ENCODE results near the gene HACL1. TPM values are rescaled to one million over a fixed set of nuclear protein-coding genes. Genes with fewer than 3 reads are reported as not detected.
A peak's percentile ranks its signal among the peaks of the same experiment; 100 is the strongest.

HACL1 gene
- polyA plus RNA-seq, 5 donors, result 16.0 to 22.4 (median 19.1) TPM

GRCh38 chr3:15528854-15529537 lies 72.4 kb downstream of the HACL1 start:
- no peak for DNase-seq

- DNase-seq, result peak; percentile 56 to 77
These were observed 74.3 kb downstream of the HACL1 start for GRCh38 chr3:15527031-15527459.

- no peak for DNase-seq
These were observed 75.6 kb downstream of the HACL1 start for GRCh38 chr3:15525790-15526189.

- DNase-seq, result no peak
These were observed 77.5 kb downstream of the HACL1 start for GRCh38 chr3:15523660-15524417.

GRCh38 chr3:15522016-15522415 lies 79.4 kb downstream of the HACL1 start:
- no peak for DNase-seq

GRCh38 chr3:15521573-15521965 lies 79.8 kb downstream of the HACL1 start, which contains the start of gene COLQ:
COLQ (minus strand) TSS chr3:15521706; CDS start chr3:15521625, 81 bp downstream.
- DNase-seq, result no peak

GRCh38 chr3:15520804-15521572 lies 80.4 kb downstream of the HACL1 start:
- no peak for DNase-seq

- DNase-seq, result no peak
These were observed 81.2 kb downstream of the HACL1 start for GRCh38 chr3:15520185-15520584.

- no peak for DNase-seq
These were observed 82.3 kb downstream of the HACL1 start for GRCh38 chr3:15519096-15519495.

- DNase-seq, result no peak
These were observed 86.6 kb downstream of the HACL1 start for GRCh38 chr3:15514663-15515340.

GRCh38 chr3:15513810-15514662 lies 87.3 kb downstream of the HACL1 start:
- no peak for DNase-seq

GRCh38 chr3:15513116-15513515 lies 88.3 kb downstream of the HACL1 start:
- DNase-seq, result peak; percentile 45 to 51

GRCh38 chr3:15512166-15512565 lies 89.2 kb downstream of the HACL1 start:
- peak; percentile 79 to 82 for DNase-seq

- DNase-seq, result no peak
These were observed 90.2 kb downstream of the HACL1 start for GRCh38 chr3:15511156-15511555.

Other genes starting within 250 kb of the HACL1 start
- 10 to 100 TPM; 24.7 to 39.6 (median 34.9) TPM for gene METTL6, start 174.0 kb downstream of the HACL1 start, polyA plus RNA-seq (ENCODE audit: insufficient read depth in 1 of 5, insufficient read length in 5 of 5, low replicate concordance in 1 of 5)
- 10 to 100 TPM; 16.5 to 20.0 (median 18.5) TPM for gene EAF1, start 174.0 kb downstream of the HACL1 start, polyA plus RNA-seq (ENCODE audit: insufficient read depth in 1 of 5, insufficient read length in 5 of 5, low replicate concordance in 1 of 5)
- 10 to 100 TPM in 1 of 5 donors, 1 to 10 TPM in 4; 7.4 to 12.7 (median 9.0) TPM for gene COLQ, start 79.9 kb downstream of the HACL1 start, polyA plus RNA-seq (ENCODE audit: insufficient read depth in 1 of 5, insufficient read length in 5 of 5, low replicate concordance in 1 of 5)
- 10 to 100 TPM; 12.2 to 18.5 (median 15.9) TPM for gene BTD, start 176 bp upstream of the HACL1 start, polyA plus RNA-seq (ENCODE audit: insufficient read depth in 1 of 5, insufficient read length in 5 of 5, low replicate concordance in 1 of 5)
- 10 to 100 TPM; 24.7 to 48.8 (median 40.4) TPM for gene ANKRD28, start 196.4 kb upstream of the HACL1 start, polyA plus RNA-seq (ENCODE audit: insufficient read depth in 1 of 5, insufficient read length in 5 of 5, low replicate concordance in 1 of 5)